G401.6 (cell line): ENCODE data around the gene ECE2.

Experiments used
- FAIRE-seq: peaks from 2 replicates; lab custom pipeline; 2012; peaks lifted over from hg19 to GRCh38; lab: Jason Lieb, UNC

ECE2 gene

GRCh38 chr3:184240384-184241140 is 35.3 kb upstream of the ECE2 start:
- peak; percentile 56 for FAIRE-seq

- no peak for FAIRE-seq
These were observed 34.7 kb upstream of the ECE2 start for GRCh38 chr3:184241141-184241446.

GRCh38 chr3:184241447-184242296 is 34.1 kb upstream of the ECE2 start:
- FAIRE-seq = no peak

- FAIRE-seq = no peak
These were observed 33.5 kb upstream of the ECE2 start for GRCh38 chr3:184242297-184242685.

GRCh38 chr3:184248454-184249411 is 27.1 kb upstream of the ECE2 start, which contains the start of gene ALG3:
TSS of gene ALG3 (minus strand) at chr3:184248962. CDS start at chr3:184248940, 22 bp downstream.
- FAIRE-seq = no peak

- FAIRE-seq = peak; percentile 96
These were observed 26.2 kb upstream of the ECE2 start, which contains the start of gene EEF1AKMT4 for GRCh38 chr3:184249412-184250166. TSS of gene EEF1AKMT4 (plus strand) at chr3:184249672. CDS start at chr3:184249695, 23 bp downstream.

- FAIRE-seq = peak; percentile 87
These were observed 25.5 kb upstream of the ECE2 start for GRCh38 chr3:184250167-184250828.

GRCh38 chr3:184255291-184256039 is 20.4 kb upstream of the ECE2 start:
- FAIRE-seq = no peak

- no peak for FAIRE-seq
These were observed 18.5 kb upstream of the ECE2 start for GRCh38 chr3:184257083-184257915.

GRCh38 chr3:184258926-184259325 is 16.9 kb upstream of the ECE2 start:
- FAIRE-seq = no peak

- no peak for FAIRE-seq
These were observed 16.4 kb upstream of the ECE2 start for GRCh38 chr3:184259396-184259877.

GRCh38 chr3:184259878-184260723 is 15.7 kb upstream of the ECE2 start:
- FAIRE-seq = no peak

GRCh38 chr3:184260724-184261269 is 15.0 kb upstream of the ECE2 start:
- no peak for FAIRE-seq

- no peak for FAIRE-seq
These were observed 14.5 kb upstream of the ECE2 start, which contains the start of gene CAMK2N2 for GRCh38 chr3:184261270-184261853. TSS of gene CAMK2N2 (minus strand) at chr3:184261553. CDS start at chr3:184261285, 268 bp downstream.

- FAIRE-seq = no peak
These were observed 13.7 kb upstream of the ECE2 start for GRCh38 chr3:184261854-184262763.

- FAIRE-seq = no peak
These were observed 13.1 kb upstream of the ECE2 start for GRCh38 chr3:184262764-184263179.
